CD4-positive, alpha-beta T cell treated with Interleukin-12 subunit alpha and Interleukin-12 subunit beta, for 1 hour (primary cell): ENCODE measurements around the gene SYCP2L.
"Not testable (repeated sequence)": the region's sequence is repeated elsewhere in the genome, so short reads cannot be mapped to it uniquely, and the experiment has no call there.

Experiments
- DNase-seq: peaks from one replicate; pipeline ENCODE4 v3.0.0-alpha.2; 2020

The SYCP2L gene

GRCh38 chr6:10961837-10962236 is 75.0 kb downstream of the SYCP2L start:
- DNase-seq = no peak

GRCh38 chr6:10962673-10963072 is 75.8 kb downstream of the SYCP2L start:
- DNase-seq = no peak

GRCh38 chr6:10963113-10963512 is 76.3 kb downstream of the SYCP2L start:
- DNase-seq = no peak

GRCh38 chr6:10964684-10965083 is 77.8 kb downstream of the SYCP2L start:
- DNase-seq = no peak

- DNase-seq = no peak
Measured at GRCh38 chr6:10968776-10969175, 81.9 kb downstream of the SYCP2L start.

GRCh38 chr6:10970731-10971130 is 83.9 kb downstream of the SYCP2L start:
- DNase-seq = no peak

- no peak for DNase-seq
Measured at GRCh38 chr6:10972196-10972595, 85.3 kb downstream of the SYCP2L start.

- DNase-seq = no peak
Measured at GRCh38 chr6:10976571-10976970, 89.7 kb downstream of the SYCP2L start.

GRCh38 chr6:10977231-10977968 is 90.5 kb downstream of the SYCP2L start:
- DNase-seq = no peak

- DNase-seq = no peak
Measured at GRCh38 chr6:10979603-10980002, 92.8 kb downstream of the SYCP2L start.

- no peak for DNase-seq
Measured at GRCh38 chr6:10981409-10981808, 94.6 kb downstream of the SYCP2L start.

- DNase-seq = not testable (repeated sequence)
Measured at GRCh38 chr6:10984959-10985358, 98.1 kb downstream of the SYCP2L start.

- no peak for DNase-seq
Measured at GRCh38 chr6:10989587-10989986, 102.7 kb downstream of the SYCP2L start.

- no peak for DNase-seq
Measured at GRCh38 chr6:10991115-10991514, 104.3 kb downstream of the SYCP2L start.

GRCh38 chr6:10993896-10994295 is 107.0 kb downstream of the SYCP2L start:
- DNase-seq = no peak

GRCh38 chr6:10995114-10995707 is 108.4 kb downstream of the SYCP2L start:
- no peak for DNase-seq

GRCh38 chr6:10999994-11000393 is 113.1 kb downstream of the SYCP2L start:
- no peak for DNase-seq

GRCh38 chr6:11002176-11002575 is 115.3 kb downstream of the SYCP2L start:
- DNase-seq = no peak

- DNase-seq = not testable (repeated sequence)
Measured at GRCh38 chr6:11003297-11003696, 116.4 kb downstream of the SYCP2L start.

GRCh38 chr6:11006061-11006460 is 119.2 kb downstream of the SYCP2L start:
- no peak for DNase-seq

GRCh38 chr6:11007715-11008608 is 121.1 kb downstream of the SYCP2L start:
- DNase-seq = no peak

- no peak for DNase-seq
Measured at GRCh38 chr6:11008821-11009220, 122.0 kb downstream of the SYCP2L start.

- DNase-seq = no peak
Measured at GRCh38 chr6:11009353-11009752, 122.5 kb downstream of the SYCP2L start.

- DNase-seq = no peak
Measured at GRCh38 chr6:11011787-11012234, 125.0 kb downstream of the SYCP2L start.
